Measurements from ENCODE around the gene SLC30A7.
"Not testable (repeated sequence)": the region's sequence is repeated elsewhere in the genome, so short reads cannot be mapped to it uniquely, and the experiment has no call there.

Gene SLC30A7

GRCh38 chr1:100936194-100936967 is 40.5 kb downstream of the SLC30A7 start:
- no peak for DNase-seq (ENCODE audit: low spot score)

GRCh38 chr1:100941098-100941527 is 45.2 kb downstream of the SLC30A7 start:
- DNase-seq (ENCODE audit: low spot score) = no peak

- DNase-seq (ENCODE audit: low spot score) = no peak
Measured at GRCh38 chr1:100941580-100942216, 45.8 kb downstream of the SLC30A7 start.

- DNase-seq (ENCODE audit: low spot score) = no peak
Measured at GRCh38 chr1:100942304-100943046, 46.6 kb downstream of the SLC30A7 start.

GRCh38 chr1:100943533-100943932 is 47.6 kb downstream of the SLC30A7 start:
- no peak for DNase-seq (ENCODE audit: low spot score)

GRCh38 chr1:100946064-100946463 is 50.2 kb downstream of the SLC30A7 start:
- DNase-seq (ENCODE audit: low spot score) = not testable (repeated sequence)

- DNase-seq (ENCODE audit: low spot score) = not testable (repeated sequence)
Measured at GRCh38 chr1:100947816-100948215, 51.9 kb downstream of the SLC30A7 start.

GRCh38 chr1:100948721-100949405 is 53.0 kb downstream of the SLC30A7 start:
- not testable (repeated sequence) for DNase-seq (ENCODE audit: low spot score)

GRCh38 chr1:100949515-100950158 is 53.7 kb downstream of the SLC30A7 start:
- DNase-seq (ENCODE audit: low spot score) = not testable (repeated sequence)

- DNase-seq (ENCODE audit: low spot score) = no peak
Measured at GRCh38 chr1:100950337-100950736, 54.4 kb downstream of the SLC30A7 start.

GRCh38 chr1:100950781-100951180 is 54.9 kb downstream of the SLC30A7 start:
- DNase-seq (ENCODE audit: low spot score) = no peak

- no peak for DNase-seq (ENCODE audit: low spot score)
Measured at GRCh38 chr1:100952104-100952745, 56.3 kb downstream of the SLC30A7 start.

GRCh38 chr1:100952970-100953369 is 57.1 kb downstream of the SLC30A7 start:
- not testable (repeated sequence) for DNase-seq (ENCODE audit: low spot score)

GRCh38 chr1:100953960-100954730 is 58.3 kb downstream of the SLC30A7 start:
- no peak for DNase-seq (ENCODE audit: low spot score)

GRCh38 chr1:100955322-100955721 is 59.4 kb downstream of the SLC30A7 start:
- DNase-seq (ENCODE audit: low spot score) = no peak

GRCh38 chr1:100959502-100960060 is 63.7 kb downstream of the SLC30A7 start:
- DNase-seq (ENCODE audit: low spot score) = no peak

GRCh38 chr1:100960098-100960497 is 64.2 kb downstream of the SLC30A7 start:
- DNase-seq (ENCODE audit: low spot score) = no peak

- no peak for DNase-seq (ENCODE audit: low spot score)
Measured at GRCh38 chr1:100968621-100969020, 72.7 kb downstream of the SLC30A7 start.

GRCh38 chr1:100969327-100969726 is 73.4 kb downstream of the SLC30A7 start:
- DNase-seq (ENCODE audit: low spot score) = no peak

- no peak for DNase-seq (ENCODE audit: low spot score)
Measured at GRCh38 chr1:100971021-100971420, 75.1 kb downstream of the SLC30A7 start.
